OCI-LY1 (cell line): ENCODE measurements around the gene GPD2.

Experiments used
- H2AFZ ChIP-seq: fragments of 200-600 bp; sonication (generic), shearing (Covaris generic); 2 replicates; pipeline ENCODE4 v1.6.0; 2014; ENCODE audit warnings: antibody characterized with exemption, mild to moderate bottlenecking, low read length
- H3F3A ChIP-seq: fragments of 200-600 bp; sonication (generic), shearing (Covaris generic); 2 replicates; pipeline ENCODE4 v1.6.0; 2014; ENCODE audit warnings: mild to moderate bottlenecking, antibody characterized with exemption, low read length, moderate library complexity; ENCODE audit not compliant: insufficient read depth
- H3K27ac ChIP-seq: fragments of 200-600 bp; sonication (generic); 2 replicates; pipeline ENCODE4 v1.5.1; 2014; ENCODE audit warnings: low read length, mixed run types, mild to moderate bottlenecking, low read depth; ENCODE audit not compliant: poor library complexity, severe bottlenecking
- H3K27me3 ChIP-seq: fragments of 200-600 bp; sonication (generic); 2 replicates; pipeline ENCODE4 v1.6.0; 2014; ENCODE audit warnings: antibody characterized with exemption, mild to moderate bottlenecking, low read length, moderate library complexity; ENCODE audit not compliant: insufficient read depth
- H3K36me3 ChIP-seq: fragments of 200-600 bp; sonication (generic); 2 replicates; pipeline ENCODE4 v1.6.1; 2014; ENCODE audit warnings: mild to moderate bottlenecking, antibody characterized with exemption, low read length, moderate library complexity, mixed read lengths; ENCODE audit not compliant: insufficient read depth
- H3K4me1 ChIP-seq: fragments of 200-600 bp; sonication (generic); 2 replicates; pipeline ENCODE4 v1.5.1; 2014; ENCODE audit warnings: mild to moderate bottlenecking, low read length, moderate library complexity; ENCODE audit not compliant: insufficient read depth, severe bottlenecking
- H3K4me2 ChIP-seq: fragments of 200-600 bp; sonication (generic), shearing (Covaris generic); 2 replicates; pipeline ENCODE4 v1.6.1; 2014; ENCODE audit warnings: low read length
- H3K4me3 ChIP-seq: fragments of 200-600 bp; sonication (generic); 2 replicates; pipeline ENCODE4 v1.5.1; 2014; ENCODE audit warnings: low read length, low read depth, mild to moderate bottlenecking, mixed read lengths; ENCODE audit not compliant: poor library complexity, severe bottlenecking
- H3K79me2 ChIP-seq: fragments of 200-600 bp; shearing (Covaris generic); 2 replicates; pipeline ENCODE4 v1.6.1; 2016; ENCODE audit warnings: mixed run types, low read length, mixed read lengths; ENCODE audit not compliant: insufficient read depth
- H3K9ac ChIP-seq: fragments of 200-600 bp; sonication (generic), shearing (Covaris generic); 2 replicates; pipeline ENCODE4 v1.6.1; 2014; ENCODE audit warnings: mild to moderate bottlenecking, low read length, mixed read lengths
- H3K9me2 ChIP-seq: fragments of 200-600 bp; sonication (generic), shearing (Covaris generic); 2 replicates; pipeline ENCODE4 v1.6.1; 2014; ENCODE audit warnings: low read depth, mild to moderate bottlenecking, low read length, mixed read lengths
- H3K9me3 ChIP-seq: fragments of 200-600 bp; shearing (Covaris generic); 2 replicates; pipeline ENCODE4 v1.6.1; 2014; ENCODE audit warnings: low read length, mixed read lengths
- H4K20me1 ChIP-seq: fragments of 200-600 bp; sonication (generic), shearing (Covaris generic); 2 replicates; pipeline ENCODE4 v1.6.0; 2016; ENCODE audit warnings: mild to moderate bottlenecking, low read length; ENCODE audit not compliant: insufficient read depth
- EZH2 ChIP-seq: fragments of 200-600 bp; sonication (generic), shearing (Covaris generic); IDR thresholded peaks from 2 replicates; pipeline ENCODE4 v1.8.0; 2017; ENCODE audit warnings: borderline replicate concordance, mixed run types, mild to moderate bottlenecking, antibody characterized with exemption, low read length, moderate library complexity, mixed read lengths
- TF ChIP-seq, protein P1 (sequence below): fragments of 200-600 bp; sonication (generic), shearing (Covaris generic); IDR thresholded peaks from 2 replicates; pipeline ENCODE4 v1.5.1; 2017; ENCODE audit warnings: mild to moderate bottlenecking, antibody characterized with exemption, low read length, moderate library complexity, mixed read lengths

The GPD2 gene

DNA sequence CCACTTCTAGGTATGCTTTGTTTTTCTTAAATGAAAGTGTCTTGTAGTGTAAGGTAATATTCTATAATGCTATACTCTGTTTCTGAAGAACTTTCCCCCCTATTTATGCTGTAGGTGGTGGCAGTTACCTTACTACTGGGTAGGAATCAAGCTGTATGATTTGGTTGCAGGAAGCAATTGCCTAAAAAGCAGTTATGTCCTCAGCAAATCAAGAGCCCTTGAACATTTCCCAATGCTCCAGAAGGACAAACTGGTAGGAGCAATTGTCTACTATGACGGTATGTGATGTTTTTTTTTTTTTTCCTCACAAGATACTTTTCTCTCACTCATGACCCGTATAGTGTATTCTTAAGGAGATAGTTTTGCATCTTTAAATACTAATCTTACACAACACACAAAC lies 77.0 kb downstream of the GPD2 start:
- Histone ChIP-seq H2AFZ (no peak overlapping the region), H3K9me3 (no peaks in the 10 kb centered on the region), H3K27ac (no peak overlapping the region), H3K36me3 (no peaks in the 10 kb centered on the region), H3K4me2 (no peak overlapping the region), H3K4me1 (peaks cover 8% of the 10 kb centered on the region), H3K27me3 (no peaks in the 10 kb centered on the region), H3K9me2 (no peaks in the 10 kb centered on the region), H3F3A (no peaks in the 10 kb centered on the region), H3K79me2 (no peaks in the 10 kb centered on the region), H4K20me1 (no peaks in the 10 kb centered on the region), H3K9ac (no peak overlapping the region), H3K4me3 (no peak overlapping the region)
- TF ChIP-seq, protein P1, sequence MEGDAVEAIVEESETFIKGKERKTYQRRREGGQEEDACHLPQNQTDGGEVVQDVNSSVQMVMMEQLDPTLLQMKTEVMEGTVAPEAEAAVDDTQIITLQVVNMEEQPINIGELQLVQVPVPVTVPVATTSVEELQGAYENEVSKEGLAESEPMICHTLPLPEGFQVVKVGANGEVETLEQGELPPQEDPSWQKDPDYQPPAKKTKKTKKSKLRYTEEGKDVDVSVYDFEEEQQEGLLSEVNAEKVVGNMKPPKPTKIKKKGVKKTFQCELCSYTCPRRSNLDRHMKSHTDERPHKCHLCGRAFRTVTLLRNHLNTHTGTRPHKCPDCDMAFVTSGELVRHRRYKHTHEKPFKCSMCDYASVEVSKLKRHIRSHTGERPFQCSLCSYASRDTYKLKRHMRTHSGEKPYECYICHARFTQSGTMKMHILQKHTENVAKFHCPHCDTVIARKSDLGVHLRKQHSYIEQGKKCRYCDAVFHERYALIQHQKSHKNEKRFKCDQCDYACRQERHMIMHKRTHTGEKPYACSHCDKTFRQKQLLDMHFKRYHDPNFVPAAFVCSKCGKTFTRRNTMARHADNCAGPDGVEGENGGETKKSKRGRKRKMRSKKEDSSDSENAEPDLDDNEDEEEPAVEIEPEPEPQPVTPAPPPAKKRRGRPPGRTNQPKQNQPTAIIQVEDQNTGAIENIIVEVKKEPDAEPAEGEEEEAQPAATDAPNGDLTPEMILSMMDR, result no peak
- no peak for TF ChIP-seq EZH2

DNA sequence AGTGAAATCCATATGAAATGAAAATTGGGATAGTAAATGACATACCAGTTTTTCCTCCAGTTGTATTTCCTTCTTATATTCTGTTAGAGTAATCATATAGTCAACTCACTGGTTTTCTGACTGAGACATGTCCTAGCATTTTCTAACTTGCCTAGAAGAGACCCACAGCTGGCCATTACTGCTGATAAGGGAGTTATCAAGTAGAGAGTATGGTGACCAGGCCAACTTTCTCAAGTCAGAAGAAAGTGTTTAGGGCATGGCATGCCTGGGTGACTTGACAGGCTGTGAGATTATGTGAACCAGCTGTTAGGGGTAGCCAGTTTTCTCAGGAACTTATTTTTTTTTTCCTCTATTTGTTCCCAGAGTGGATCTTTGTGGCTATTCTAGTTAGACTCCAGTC lies 81.2 kb downstream of the GPD2 start:
- Histone ChIP-seq H3K9ac (no peak overlapping the region), H2AFZ (no peak overlapping the region), H3K9me3 (no peaks in the 10 kb centered on the region), H3K9me2 (no peaks in the 10 kb centered on the region), H3K27me3 (no peaks in the 10 kb centered on the region), H3K4me2 (no peak overlapping the region), H3F3A (no peaks in the 10 kb centered on the region), H4K20me1 (no peaks in the 10 kb centered on the region), H3K27ac (no peak overlapping the region), H3K4me3 (no peak overlapping the region), H3K4me1 (no peaks in the 10 kb centered on the region), H3K79me2 (no peaks in the 10 kb centered on the region), H3K36me3 (no peaks in the 10 kb centered on the region)
- no peak for TF ChIP-seq EZH2
- TF ChIP-seq, protein P1, result no peak

- no peaks in the 10 kb centered on the region for H3K79me2 ChIP-seq
- no peak overlapping the region for H3K27ac ChIP-seq
- no peak overlapping the region for H2AFZ ChIP-seq
- no peak overlapping the region for H3K4me3 ChIP-seq
- no peaks in the 10 kb centered on the region for H3K36me3 ChIP-seq
- H3K4me1 ChIP-seq, result no peaks in the 10 kb centered on the region
- TF ChIP-seq EZH2, result no peak
- TF ChIP-seq, protein P1, result no peak
- no peak overlapping the region for H3K9ac ChIP-seq
- H3K27me3 ChIP-seq, result no peaks in the 10 kb centered on the region
- no peaks in the 10 kb centered on the region for H3K9me2 ChIP-seq
- H3F3A ChIP-seq, result no peaks in the 10 kb centered on the region
- H4K20me1 ChIP-seq, result no peaks in the 10 kb centered on the region
- H3K9me3 ChIP-seq, result no peaks in the 10 kb centered on the region
- H3K4me2 ChIP-seq, result no peak overlapping the region
Observed at GRCh38 chr2:156518138-156518537, 82.0 kb downstream of the GPD2 start.
